ENCODE measurements around the gene NR2F1.

Gene NR2F1

DNA sequence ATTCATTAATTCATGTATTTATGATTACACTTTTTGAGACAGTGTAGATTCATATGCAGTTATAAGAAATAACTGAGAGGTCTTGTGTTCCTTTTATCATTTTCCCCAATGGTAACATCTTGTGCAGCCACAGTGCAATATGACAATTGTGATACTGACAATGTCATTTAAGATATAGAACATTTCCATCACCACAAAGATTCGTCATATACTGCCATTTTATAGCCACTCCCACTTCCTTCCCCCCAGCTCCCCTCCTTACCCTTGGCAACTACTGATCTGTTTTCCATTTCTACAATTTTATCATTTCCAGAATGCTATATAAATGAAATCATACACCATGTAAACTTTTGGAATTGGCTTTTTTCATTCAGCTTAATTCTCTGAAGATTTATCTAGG, 53.8 kb downstream of the NR2F1 start:
- no peak for DNase-seq (ENCODE audit: low read depth)

DNA sequence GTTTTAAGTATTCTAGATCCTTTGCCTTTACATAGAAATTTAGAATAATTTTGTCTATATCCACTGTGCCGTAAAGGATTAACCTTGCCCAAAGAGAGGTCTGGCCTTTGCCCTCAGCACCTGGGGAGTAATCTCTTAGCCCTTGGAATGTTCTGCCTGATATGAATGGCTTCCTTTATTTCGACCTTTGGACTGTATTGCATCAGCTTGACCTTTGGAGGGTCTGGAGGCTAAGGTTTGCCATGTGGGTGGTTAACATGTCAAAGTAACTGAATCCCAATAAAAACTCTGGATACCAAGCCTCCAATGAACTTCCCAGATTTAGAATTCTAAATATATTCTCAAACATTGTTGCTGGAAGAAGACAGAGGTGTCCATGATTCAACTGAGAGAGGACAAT, 54.7 kb downstream of the NR2F1 start:
- in situ Hi-C loops (cut with HindIII; ENCODE audit: low sequenced_read_pairs), result no loop called here
- DNase-seq (ENCODE audit: low read depth), result no peak
- no peak overlapping the region for H3K4me3 ChIP-seq (ENCODE audit: low read depth, low read length)
- TF ChIP-seq, protein P1, sequence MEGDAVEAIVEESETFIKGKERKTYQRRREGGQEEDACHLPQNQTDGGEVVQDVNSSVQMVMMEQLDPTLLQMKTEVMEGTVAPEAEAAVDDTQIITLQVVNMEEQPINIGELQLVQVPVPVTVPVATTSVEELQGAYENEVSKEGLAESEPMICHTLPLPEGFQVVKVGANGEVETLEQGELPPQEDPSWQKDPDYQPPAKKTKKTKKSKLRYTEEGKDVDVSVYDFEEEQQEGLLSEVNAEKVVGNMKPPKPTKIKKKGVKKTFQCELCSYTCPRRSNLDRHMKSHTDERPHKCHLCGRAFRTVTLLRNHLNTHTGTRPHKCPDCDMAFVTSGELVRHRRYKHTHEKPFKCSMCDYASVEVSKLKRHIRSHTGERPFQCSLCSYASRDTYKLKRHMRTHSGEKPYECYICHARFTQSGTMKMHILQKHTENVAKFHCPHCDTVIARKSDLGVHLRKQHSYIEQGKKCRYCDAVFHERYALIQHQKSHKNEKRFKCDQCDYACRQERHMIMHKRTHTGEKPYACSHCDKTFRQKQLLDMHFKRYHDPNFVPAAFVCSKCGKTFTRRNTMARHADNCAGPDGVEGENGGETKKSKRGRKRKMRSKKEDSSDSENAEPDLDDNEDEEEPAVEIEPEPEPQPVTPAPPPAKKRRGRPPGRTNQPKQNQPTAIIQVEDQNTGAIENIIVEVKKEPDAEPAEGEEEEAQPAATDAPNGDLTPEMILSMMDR (IDR thresholded peaks at IDR 0.05; ENCODE audit: low read depth, low read length, missing control alignments), result no peak

More for the DNA sequence above, 53.8 kb downstream of the NR2F1 start:
- TF ChIP-seq, protein P1 (IDR thresholded peaks at IDR 0.05; ENCODE audit: low read depth, low read length, missing control alignments), result no peak
- in situ Hi-C loops (cut with HindIII; ENCODE audit: low sequenced_read_pairs), result no loop called here
- H3K4me3 ChIP-seq (ENCODE audit: low read depth, low read length), result no peak overlapping the region

DNA sequence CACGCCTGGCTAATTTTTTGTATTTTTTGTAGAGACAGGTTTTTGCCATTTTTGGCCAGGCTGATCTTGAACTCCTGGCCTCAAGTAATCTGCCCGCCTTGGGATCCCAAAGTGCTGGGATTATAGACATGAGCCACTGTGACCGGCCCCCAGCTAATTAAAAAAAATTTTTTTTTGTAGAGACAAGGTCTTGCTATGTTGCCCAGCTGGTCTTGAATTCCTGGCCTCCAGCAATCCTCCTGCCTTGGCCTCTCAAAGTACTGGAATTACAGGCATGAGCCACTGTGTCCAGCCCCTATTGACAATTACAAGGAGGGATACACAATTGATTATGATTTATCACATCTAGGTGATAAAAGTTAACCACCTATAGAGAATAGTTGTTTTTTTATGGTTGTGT, 59.5 kb downstream of the NR2F1 start:
- no peak for DNase-seq (ENCODE audit: low read depth)
- no peak overlapping the region for H3K4me3 ChIP-seq (ENCODE audit: low read depth, low read length)
- TF ChIP-seq, protein P1 (IDR thresholded peaks at IDR 0.05; ENCODE audit: low read depth, low read length, missing control alignments), result no peak
- in situ Hi-C loops (cut with HindIII; ENCODE audit: low sequenced_read_pairs), result no loop called here
